Activated T-cell treated with anti-CD3 and anti-CD28 coated beads, Interleukin-2, amount 50 U/mL, for 1 hour (primary cell): ENCODE data around the gene ITPR3.

Source experiments
- DNase-seq: peaks from one replicate; pipeline ENCODE4 v3.0.0-alpha.2; 2020

ITPR3 gene

DNA sequence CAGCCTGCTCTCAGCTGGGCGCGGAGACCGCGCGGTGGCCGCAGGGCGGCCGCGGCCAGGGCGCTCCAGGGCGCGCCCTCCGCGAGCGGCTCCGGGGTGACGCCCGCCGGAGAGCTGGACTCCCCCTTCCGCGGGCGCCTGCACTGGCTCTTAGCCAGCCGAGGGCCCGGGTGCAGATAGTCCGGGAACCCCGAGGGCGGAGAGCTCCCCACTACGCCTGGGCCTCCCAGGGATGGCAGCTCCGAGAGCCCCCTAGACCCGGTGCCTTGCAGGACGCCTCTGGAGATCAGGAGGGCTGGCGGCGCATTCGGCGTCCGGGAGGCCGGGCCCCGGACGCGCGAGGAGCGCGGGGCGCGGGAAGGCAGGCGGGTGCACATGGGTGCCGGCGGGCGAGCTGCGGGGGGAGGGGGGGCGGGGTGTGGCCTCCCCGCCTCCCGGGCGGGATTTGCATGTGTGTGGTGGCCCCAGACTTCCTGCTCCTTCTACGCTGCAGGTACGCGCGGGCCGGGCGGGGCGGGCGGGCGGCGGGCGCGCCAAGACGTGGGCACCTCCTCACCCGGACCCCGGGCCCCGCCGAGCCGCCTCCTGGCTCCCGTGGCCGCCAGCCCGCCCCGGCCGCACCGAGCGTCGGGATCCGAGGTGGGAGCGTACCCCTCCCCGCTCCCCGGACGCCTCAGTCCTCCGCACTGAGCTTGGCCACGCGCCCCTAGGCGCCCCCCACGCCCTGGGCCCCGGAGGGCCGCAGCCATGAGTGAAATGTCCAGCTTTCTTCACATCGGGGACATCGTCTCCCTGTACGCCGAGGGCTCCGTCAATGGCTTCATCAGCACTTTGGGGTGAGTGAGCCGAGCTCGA, at the start of gene ITPR3:
Gene ITPR3 (plus strand): TSS at position 467 of the 855 bp plus-strand sequence. CDS start 281 bp downstream, at position 748.
- peak; percentile 79 for DNase-seq

DNA sequence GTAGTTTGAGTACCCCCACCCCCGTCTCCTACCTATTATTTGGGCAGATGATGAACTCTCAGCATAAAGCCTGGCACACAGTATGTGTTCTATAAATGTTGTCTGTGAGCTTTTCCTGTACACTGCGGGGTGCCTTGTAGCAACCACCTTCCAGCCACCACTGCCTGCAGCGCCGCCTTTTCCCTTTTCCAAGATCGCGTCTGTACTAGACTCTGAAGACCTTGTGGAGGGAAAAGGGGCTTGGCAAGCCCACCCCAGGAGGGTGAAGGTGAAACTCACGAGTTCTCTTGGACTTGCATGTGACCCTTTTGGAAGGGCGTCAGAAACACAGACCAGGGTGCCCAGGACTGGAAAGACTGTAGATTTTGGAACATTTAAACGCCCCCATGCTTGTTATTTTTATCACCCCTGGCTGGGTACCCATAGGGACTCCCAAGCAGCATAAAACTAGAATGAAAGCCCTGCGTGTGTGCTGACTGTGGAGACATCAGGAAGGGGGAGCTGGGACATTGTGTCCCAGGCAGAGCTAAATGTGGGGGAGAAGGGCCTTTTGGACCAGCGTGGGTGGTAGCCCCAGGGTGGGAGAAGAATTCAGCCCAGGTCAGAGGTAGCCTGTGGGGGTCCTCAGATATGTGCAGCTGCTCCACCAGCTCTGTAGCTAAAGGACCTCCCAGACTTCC, 49.3 kb upstream of the ITPR3 start:
- no peak for DNase-seq

DNA sequence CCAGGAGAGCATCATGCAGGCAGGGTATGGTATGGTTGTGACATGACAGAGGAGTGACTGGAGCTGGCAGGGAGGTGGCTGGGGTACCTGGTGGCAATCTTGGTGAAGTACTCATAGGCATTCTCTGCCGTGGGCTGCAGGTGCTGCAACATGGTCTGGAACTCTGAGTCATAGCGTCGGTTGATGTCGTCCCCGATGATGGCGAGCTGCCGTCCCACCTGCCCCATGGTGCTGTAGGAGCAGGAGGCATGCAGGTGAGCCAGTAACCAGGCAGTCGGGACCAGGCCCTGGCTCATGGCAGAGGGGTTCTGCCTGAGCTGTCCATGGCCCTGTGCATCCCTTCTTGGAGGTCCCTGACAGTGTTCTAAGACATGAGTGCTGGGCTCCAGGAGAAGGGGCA, 45.9 kb upstream of the ITPR3 start:
- no peak for DNase-seq

DNA sequence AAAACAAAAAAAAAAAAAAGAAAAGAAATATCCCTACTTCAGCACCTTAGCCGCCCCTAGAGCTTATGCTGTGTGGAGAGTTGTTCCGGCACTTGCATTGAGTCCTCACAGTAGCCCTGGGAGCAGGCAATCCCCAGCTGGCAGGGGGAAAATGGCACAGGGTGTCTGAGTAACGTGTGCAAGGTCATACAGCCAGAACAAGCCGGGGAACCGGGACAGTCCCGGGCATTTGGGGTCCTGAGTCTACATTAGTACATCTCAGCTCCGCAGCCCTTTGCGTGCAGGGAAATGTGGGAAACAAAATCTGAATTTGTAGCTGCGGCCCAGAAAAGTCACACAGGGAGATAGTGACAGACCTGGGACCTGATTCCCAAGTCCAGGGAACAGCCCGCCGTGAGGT, 44.5 kb upstream of the ITPR3 start:
- no peak for DNase-seq

DNA sequence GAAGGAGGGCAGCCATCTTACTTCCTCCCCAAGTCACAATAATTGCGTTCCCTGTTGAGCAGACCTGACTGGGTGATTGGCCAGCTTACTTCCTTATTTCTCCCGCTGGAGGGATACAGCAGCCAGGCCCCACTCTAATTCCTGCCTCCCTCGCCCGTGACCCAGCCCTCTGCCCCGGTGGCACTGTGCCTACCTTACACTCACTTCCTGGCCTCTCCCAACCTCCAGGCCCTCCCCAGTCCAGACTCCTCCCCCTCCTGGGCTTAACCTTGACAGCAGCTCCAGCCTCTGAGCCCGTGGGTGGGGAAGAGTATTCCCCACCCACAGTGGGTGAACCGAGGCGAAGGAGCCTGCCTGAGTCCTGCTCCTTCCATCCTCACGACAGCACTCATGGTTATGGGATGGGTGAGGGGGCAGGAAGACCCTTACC, 44.0 kb upstream of the ITPR3 start:
- no peak for DNase-seq

DNA sequence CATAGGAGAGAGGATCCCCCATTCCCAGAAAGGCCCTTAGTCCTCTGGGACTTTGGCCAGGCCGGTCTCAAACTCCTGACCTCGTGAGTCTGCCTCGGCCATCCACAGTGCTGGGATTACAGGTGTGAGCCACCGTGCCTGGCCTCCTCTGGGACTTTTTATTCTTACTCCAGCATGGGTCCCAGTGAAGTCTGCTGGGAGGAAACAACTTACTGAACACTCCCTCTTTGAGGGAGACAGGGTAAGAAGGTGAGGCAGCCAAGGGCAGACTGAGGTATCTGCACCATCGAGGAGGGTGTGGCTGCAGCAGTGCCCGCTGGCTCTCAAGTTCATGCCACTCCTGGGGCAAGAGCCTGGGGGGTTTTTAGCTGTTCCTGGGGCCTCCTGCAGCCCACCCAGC, 43.4 kb upstream of the ITPR3 start:
- no peak for DNase-seq

DNA sequence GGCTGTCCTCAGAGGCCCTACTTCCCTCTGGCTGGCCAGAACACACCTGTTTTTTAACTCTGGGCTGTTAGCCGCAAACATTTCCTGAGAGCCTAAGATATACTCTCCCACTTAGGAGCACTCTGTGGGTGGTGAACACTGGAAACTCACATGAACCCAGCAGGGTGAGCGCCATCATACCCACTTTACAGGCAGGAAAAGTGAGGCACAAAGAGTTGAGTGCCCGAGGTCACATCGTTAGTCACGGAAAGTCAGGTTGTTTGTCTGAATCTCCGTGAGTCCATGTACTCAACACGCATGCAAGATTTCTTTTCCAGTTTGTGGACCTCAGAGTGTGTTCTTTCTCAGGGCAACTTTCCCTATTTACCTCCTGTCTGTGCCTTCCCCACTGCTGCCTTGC, 43.0 kb upstream of the ITPR3 start:
- no peak for DNase-seq

DNA sequence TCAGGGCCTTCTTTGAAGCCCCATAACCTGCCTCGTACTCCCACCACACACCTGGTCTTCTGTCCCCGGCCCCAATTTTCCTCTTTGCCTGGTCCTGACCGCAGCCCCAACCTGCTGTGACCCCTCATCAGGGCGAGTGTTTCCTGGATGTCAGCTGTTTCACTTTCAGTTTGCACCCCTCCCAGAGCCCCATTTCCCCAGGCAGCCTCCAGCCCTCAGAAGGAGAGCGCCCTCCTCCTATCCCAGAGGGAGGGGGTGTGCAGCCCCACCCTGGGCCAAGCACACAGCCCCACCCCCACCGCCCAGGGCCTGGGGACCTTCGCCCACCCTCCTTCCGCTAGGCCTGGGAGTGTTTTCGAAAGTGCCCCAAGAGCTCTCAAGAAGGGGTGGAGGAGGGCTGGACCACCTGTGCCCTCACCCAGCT, 42.5 kb upstream of the ITPR3 start:
- DNase-seq: peak; percentile 44

DNA sequence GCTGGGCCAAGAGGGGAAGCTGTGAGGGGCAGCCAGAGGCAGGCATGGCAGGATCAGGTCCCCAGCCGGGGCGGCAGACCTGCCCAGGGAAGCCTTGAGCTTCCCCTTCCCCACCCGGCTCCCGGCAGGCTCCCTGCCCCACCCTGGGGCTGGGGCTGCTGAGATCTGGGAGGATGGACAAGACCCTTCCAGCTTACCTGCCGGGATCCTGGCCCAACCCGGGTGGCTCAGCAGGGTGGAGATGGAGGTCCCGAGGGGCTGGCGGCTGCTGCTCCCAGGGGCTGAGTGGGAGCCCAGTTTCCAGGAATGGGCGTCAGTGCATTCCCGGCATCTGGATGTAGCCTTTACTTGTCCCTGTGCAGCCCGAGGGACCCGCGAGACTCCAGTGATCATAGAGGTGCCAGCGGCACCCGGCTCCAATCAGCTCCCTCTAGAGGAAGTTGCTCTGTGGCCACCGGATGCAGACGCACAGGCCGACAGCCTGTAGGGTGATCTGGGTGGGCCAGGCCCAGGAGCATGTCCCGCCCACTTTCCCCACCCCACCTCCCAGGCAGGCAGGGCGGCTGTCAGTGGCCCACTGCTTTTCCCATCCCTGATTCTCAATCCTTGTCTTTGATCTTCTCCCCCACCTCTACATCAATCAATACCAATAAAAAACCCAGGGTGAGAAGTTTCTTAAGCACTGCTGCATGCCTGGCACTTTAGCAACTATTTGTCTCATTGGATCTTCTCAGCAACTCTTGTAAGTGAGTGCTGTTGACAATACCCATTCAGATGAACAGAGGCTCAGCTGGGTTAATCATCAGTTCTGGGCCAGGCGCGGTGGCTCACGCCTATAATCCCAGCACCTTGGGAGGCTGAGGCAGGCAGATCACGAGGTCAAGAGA, 41.1 kb upstream of the ITPR3 start, which contains the start of gene BAK1:
Gene BAK1 (minus strand): TSS at position 449 of the 887 bp plus-strand sequence. CDS start 2,672 bp downstream, outside the sequence.
- DNase-seq: peak; percentile 81

DNA sequence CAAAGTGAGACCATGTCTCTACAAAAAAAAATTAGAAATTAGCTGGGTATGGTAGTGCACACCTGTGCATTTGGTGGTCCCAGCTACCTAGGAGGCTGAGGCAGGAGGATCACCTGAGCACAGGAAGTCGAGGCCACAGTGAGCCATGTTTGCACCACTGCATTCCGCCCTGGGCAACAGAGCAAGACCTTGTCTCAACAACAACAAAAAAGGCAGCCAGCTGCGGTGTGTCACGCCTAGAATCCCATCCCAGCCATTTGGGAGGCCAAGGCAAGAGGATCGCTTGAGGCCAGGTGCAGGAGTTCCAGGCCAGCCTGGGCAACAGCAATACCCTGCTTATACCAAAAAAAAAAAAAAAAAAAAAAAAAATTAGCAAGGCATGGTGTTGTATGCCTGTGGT, 39.9 kb upstream of the ITPR3 start:
- no peak for DNase-seq

DNA sequence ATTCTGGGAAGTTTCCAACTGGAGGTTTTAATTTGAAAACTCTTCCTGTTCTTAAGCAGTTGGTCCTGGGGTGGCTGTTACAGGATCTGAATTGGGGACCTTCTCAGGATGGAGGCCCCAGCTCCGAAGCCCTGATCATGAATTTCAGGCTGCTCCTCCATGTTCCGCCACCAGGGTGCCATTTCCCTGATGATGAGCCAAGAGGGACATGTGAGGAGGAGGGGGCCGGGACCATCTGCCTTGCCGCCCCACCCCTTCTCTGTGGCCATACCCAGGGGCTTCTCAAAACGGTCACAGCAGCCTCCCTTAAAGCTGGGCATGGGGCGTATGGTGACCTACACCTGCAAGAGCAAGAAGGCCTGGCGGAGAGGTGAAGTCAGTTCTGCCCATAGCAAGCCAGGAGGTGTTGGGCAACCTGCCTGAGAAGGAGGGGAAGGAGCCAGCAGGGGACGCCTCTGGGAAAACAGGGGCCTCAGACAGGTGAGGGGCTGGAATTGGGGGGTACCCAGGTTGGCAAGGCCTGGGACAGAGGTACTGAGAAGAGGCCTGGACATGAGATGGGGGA, 37.4 kb upstream of the ITPR3 start:
- no peak for DNase-seq

DNA sequence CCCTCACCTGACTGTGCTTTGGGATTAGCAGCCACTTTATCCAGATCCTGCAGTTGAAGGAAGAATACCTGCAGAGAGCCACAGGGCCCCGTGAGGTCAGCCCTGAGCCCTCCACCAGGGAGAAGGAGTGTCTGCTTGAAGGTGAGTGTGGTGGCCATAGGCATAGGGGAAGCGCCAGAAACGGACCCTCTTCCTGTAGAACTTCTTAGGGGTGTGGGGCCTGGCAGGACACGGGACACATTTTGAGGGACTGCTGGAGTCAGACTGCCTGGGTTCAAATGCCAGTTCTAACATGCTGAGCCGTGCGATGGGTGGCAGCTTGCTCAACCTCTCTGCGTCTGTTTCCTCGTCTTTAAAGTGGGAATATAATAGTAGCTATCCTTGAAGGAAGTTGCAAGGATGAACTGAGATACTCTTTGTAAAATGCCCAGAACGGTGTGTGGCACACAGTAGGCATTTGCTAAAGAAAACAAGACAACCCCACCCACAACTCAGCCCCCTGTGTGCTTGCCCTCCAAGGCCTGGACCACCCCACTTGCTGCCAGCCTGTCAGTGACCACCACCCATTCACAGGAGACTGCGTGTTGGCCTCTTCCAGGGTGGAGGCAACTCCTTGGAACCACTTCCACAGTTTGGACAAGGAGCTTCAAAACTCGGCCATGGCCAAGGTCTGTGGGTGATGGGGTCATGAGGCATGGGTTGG, 36.3 kb upstream of the ITPR3 start:
- no peak for DNase-seq

DNA sequence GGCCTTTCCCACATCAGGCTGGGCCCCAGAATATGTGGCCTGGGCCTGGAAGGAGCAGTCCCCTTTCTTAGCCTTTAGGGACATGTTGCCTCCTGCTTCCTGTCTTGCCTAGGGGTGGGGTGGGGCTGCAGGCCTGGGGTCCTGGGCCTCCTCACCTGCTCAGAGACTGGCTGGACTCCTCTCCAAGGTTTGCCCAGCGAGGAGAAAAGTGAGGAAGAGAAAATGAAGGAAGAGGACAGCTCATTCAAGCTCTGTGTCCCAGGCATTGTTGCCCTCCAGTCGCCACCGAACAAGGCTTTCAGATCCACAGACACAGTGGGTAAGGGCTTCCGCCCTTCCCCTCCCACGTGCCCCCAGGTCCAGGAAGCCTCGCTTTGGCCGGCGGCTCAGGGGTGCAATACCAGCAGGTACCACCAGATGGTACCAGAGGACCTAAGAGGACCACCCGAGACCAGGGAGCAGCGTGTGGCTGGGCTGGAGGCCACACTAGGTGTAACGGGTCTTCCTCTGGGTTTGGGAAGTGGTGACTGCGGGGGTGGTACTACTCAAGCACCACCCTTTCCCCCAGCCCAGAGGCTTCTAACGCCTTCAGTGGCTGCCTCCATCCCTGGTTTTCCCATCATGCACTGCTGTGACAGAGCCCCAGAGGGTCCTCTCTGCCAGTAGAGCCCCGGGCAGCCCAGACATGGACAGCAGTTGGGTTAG, 35.6 kb upstream of the ITPR3 start:
- DNase-seq: peak; percentile 93

DNA sequence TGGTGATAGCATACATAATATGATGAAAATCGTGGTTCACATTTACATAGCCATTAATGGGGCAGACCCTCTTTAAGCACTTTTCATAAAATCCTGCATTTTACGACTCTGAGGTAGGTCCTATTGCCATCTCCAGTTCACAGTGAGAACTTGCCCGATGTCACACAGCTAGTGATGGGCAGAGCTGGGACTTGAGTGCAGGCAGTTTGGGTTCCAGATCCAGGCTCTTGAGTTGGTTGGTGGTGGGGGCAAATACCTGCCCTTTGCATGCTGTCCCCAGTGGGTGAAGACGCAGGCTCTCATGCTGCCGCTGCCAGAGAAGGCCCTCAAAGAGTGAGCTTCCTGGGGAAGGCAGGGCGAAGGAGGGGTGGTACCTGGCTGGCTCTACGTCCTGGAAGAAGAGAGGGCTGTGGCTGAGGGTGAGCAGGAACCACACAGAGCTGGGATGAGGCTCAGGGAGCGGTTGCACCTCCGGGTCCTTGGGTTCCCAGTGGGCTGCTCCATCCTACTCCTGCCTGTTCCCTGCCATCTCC, 34.9 kb upstream of the ITPR3 start:
- DNase-seq: no peak

DNA sequence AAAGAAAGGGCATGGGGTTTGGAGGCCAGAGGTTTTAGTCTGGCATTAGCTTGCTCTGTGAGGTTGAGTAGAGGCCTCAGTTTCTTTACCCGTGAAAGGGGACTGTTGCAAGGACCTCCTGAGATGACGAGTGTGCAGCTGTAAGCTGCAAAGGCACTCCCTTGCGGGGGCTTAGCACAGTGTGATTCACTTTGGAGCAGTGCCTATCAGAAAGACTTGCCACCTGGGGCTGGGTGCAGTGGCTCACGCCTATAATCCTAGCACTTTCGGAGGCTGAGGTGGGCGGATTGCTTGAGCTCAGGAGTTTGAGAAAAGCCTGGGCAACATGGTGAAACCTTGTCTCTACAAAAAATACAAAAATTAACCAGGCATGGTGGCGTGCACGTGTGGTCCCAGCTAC, 33.6 kb upstream of the ITPR3 start:
- DNase-seq: no peak

DNA sequence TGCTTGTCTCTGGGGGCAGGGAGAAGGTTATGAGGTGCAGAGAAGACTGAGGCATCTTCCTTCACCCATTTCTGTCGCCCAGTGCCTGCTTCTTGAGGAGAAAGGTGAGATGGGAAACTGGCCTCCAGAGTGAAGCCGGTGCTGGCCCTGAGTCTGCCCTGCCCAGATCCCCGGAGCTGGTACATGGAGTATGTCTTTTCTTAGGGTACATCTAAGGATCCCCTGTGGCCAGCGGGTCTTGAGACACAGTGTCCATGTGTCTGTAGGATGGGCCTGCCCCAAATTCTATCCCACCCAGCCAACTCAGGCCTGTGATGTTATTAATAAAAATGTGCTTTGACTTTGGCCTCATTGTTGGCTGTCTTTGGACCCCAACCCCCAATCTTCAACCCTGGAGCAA, 32.2 kb upstream of the ITPR3 start:
- DNase-seq: no peak

DNA sequence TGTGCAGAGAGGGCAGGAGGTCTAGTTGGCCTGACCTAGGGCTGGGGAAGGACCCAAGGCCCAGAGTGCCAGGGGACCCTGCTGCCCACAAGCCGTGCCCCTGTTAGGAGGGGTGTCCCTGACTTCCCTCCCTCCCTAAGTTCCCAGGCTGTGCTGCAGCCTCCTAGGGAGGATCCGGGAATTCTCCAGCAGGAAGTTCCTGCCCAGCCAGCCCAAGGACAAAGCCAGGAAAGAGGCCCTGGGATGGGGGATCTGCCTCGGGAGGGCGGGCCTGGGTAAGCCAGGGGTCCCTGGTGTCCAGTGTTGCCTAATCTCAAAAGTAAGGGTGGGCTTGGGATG, 31.8 kb upstream of the ITPR3 start:
- DNase-seq: no peak

DNA sequence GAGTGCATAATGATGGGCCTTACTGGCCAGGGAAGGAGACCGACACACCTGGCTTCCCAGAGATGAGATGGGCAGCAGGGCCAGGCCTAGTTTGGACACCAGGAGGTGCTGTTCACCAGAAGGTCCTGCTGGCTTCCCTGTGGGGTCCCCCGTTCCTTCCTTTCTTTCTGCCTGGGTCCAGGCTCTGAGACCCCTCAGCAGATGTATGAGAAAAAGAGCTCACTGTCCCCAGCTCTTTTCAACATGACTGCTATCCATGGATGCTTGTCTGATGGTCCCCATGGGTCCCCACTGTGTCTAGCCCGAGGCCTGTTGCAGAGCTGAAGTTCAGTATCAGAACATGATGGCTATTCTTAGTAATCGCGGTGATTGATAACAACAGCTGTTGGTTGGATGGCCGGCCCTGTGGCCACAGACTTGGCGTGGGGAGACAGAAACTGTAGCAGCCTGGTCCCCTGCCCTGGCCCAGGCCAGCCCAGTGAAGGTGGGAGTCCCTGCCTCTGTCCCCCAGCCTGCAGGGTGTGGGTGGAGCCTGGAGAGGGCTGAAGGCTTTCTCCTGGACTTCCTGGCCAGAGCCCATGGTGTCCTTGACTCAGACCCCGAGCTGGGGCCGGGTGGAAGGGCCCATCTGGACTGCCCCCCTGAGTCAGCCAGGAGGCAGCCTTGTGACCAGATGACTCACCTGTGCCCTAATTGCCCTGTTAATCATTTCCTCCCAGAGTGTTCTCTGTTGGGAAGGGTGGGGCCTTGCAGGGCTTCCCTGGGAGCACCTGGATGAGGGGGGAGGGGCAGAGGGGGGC, 31.2 kb upstream of the ITPR3 start:
- DNase-seq: peak; percentile 55

DNA sequence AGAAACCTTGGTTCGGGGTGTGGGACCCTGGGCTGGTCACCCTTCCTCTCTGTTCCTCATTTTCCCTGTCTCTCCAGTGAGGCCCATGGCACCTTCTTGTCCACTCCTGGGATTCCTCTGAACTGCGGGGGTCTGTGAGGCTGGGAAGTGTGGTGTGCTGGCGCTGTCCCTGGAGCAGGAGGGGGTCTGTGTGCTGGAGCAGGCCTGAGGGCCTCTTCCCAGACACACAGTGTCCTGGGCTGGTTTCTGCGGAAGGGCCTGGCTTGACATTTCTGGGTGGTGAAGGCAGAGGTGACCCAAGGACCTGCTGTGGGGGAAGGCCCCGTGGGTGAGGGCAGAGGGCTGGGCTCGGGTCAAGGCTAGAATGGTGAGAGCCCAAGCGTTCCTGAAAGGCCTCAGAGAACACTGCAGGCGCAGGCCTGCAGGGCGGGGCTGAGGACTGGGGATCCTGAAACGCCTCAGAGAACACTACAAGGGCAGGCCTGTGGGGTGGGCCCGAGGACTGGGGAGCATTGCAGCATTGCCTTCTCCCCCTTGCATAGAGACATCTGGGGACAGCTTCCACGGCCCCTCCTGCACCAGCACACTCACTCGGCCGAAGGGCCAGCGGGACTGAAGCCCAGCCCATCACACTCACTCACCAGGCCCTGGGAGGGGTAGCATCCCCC, 30.5 kb upstream of the ITPR3 start:
- no peak for DNase-seq
